HepG2 (cell line): ENCODE measurements around the gene MFSD2A. TPM values are rescaled to one million over a fixed set of nuclear protein-coding genes. Genes with fewer than 3 reads are reported as not detected.

ENCODE experiments used
- ATAC-seq: fragments of 200-7000 bp; cut with Tn5 transposase; 3 replicates; pipeline ENCODE4 v1.9.1; 2020; ENCODE audit warnings: mild to moderate bottlenecking, moderate library complexity
- BruUV-seq: library from RNA; stranded (reverse); fragments of 400-500 nt; replicated peaks from 2 replicates; lab custom pipeline; 2021; lab: Mats Ljungman, UMichigan
- CTCF ChIA-PET: fragments of 300-600 bp; formaldehyde crosslinking; extraction: SDS; loops from one replicate; lab custom pipeline; 2021; ENCODE audit warnings: low total read pairs, inconsistent platforms, low intra/inter-chr PET ratio; lab: Yijun Ruan, JAX
- POLR2A ChIA-PET: fragments of 350-600 bp; sonication (Branson Sonifier 250); formaldehyde crosslinking; loops from one replicate; lab custom pipeline; 2020; ENCODE audit warnings: antibody characterized with exemption, inconsistent platforms; lab: Yijun Ruan, JAX
- DNase-seq: peaks from one replicate; pipeline ENCODE4 v3.0.0-alpha.2; 2015; ENCODE audit warnings: low spot score
- FAIRE-seq: peaks from 3 replicates; lab custom pipeline; 2011; peaks lifted over from hg19 to GRCh38; lab: Jason Lieb, UNC
- H2AFZ ChIP-seq: one replicate; pipeline ENCODE4 v1.6.1; 2011; ENCODE audit warnings: low read length, inconsistent platforms
- H3K27ac ChIP-seq: fragments of 300-600 bp; 3 replicates; pipeline ENCODE4 v1.8.0; 2011; ENCODE audit warnings: mixed run types, mild to moderate bottlenecking, mixed read lengths, low read length, inconsistent platforms; ENCODE audit not compliant: insufficient read depth; ENCODE audit errors: extremely low read length
- H3K27me3 ChIP-seq, 2 experiments: fragments of 200-600 bp in 1 of 2; 2 replicates in 1 of 2; 3 replicates in 1 of 2; pipeline versions ENCODE4 v1.6.0 to v1.8.0; 2011; ENCODE audit warnings: low read length in 2 of 2, mild to moderate bottlenecking in 2 of 2, moderate library complexity in 2 of 2, inconsistent platforms in 1 of 2; ENCODE audit not compliant: insufficient read depth in 2 of 2, control insufficient read depth in 1 of 2
- H3K36me3 ChIP-seq, 2 experiments: fragments of 200-600 bp in 1 of 2; replicated peaks in 1 of 2; 2 replicates in 1 of 2; 3 replicates in 1 of 2; pipeline versions ENCODE4 v1.5.1 to v1.8.0; 2011; ENCODE audit warnings: low read length in 2 of 2, inconsistent platforms in 1 of 2; ENCODE audit not compliant: insufficient read depth in 2 of 2, control insufficient read depth in 1 of 2
- H3K4me1 ChIP-seq: 2 replicates; pipeline ENCODE4 v1.5.1; 2012; ENCODE audit warnings: low read length, inconsistent platforms; ENCODE audit not compliant: insufficient read depth
- H3K4me2 ChIP-seq: 2 replicates; pipeline ENCODE4 v1.6.0; 2011; ENCODE audit warnings: low read depth, low read length, inconsistent platforms
- H3K4me3 ChIP-seq, 3 experiments: fragments of 200-600 bp in 1 of 3; sonication (generic), shearing (Covaris generic) in 1 of 3; replicated peaks in 1 of 3; 2 replicates each; pipeline ENCODE4 v1.5.1; 2011 to 2016; ENCODE audit warnings: low read length in 3 of 3, inconsistent platforms in 2 of 3, low read depth in 2 of 3, mild to moderate bottlenecking in 2 of 3, control low read depth in 1 of 3, mixed read lengths in 1 of 3; ENCODE audit not compliant: insufficient read depth in 1 of 3
- H3K79me2 ChIP-seq: one replicate; pipeline ENCODE4 v1.6.1; 2011; ENCODE audit warnings: low read length, inconsistent platforms; ENCODE audit not compliant: insufficient read depth
- H3K9ac ChIP-seq: 2 replicates; pipeline ENCODE4 v1.6.0; 2011; ENCODE audit warnings: mild to moderate bottlenecking, low read depth, low read length, inconsistent platforms; ENCODE audit not compliant: insufficient read depth
- H3K9me3 ChIP-seq: 2 replicates; pipeline ENCODE4 v1.5.1; 2012; ENCODE audit warnings: mild to moderate bottlenecking, low read length
- H4K20me1 ChIP-seq: 2 replicates; pipeline ENCODE4 v1.6.0; 2011; ENCODE audit warnings: inconsistent platforms, mild to moderate bottlenecking, low read length, moderate library complexity; ENCODE audit not compliant: insufficient read depth
- AHR ChIP-seq: IDR thresholded peaks from 2 replicates; pipeline ENCODE4 v1.6.1; 2018; ENCODE audit warnings: missing genetic modification reagents, missing compliant biosample characterization
- CBX5 ChIP-seq: sonication (generic); formaldehyde crosslinking; IDR thresholded peaks from 2 replicates; pipeline ENCODE4 v1.4.0; 2020; ENCODE audit warnings: missing genetic modification reagents, borderline replicate concordance
- ETV5 ChIP-seq: IDR thresholded peaks from 2 replicates; pipeline ENCODE4 v1.6.1; 2018; ENCODE audit warnings: missing biosample characterization, missing genetic modification reagents, inconsistent platforms, borderline replicate concordance
- GPN1 ChIP-seq: sonication (generic); formaldehyde crosslinking; IDR thresholded peaks from 2 replicates; pipeline ENCODE4 v1.5.1; 2020; ENCODE audit warnings: missing genetic modification reagents, borderline replicate concordance
- IKZF4 ChIP-seq: sonication (generic); formaldehyde crosslinking; IDR thresholded peaks from 2 replicates; pipeline ENCODE4 v1.5.1; 2020; ENCODE audit warnings: borderline replicate concordance, mild to moderate bottlenecking, low read depth, missing genetic modification reagents; ENCODE audit errors: not compliant biosample characterization
- MAFK ChIP-seq, 2 experiments: IDR thresholded peaks in 1 of 2; conservative IDR thresholded peaks in 1 of 2; 2 replicates each; pipeline ENCODE4 v1.6.1; 2011; ENCODE audit warnings: improper control_type of control experiment in 2 of 2, low read length in 2 of 2
- MYC ChIP-seq: sonication (generic); formaldehyde crosslinking; IDR thresholded peaks from 2 replicates; pipeline ENCODE4 v1.9.0; 2021; ENCODE audit warnings: missing genetic modification reagents, borderline replicate concordance
- NCOA1 ChIP-seq: sonication (generic); formaldehyde crosslinking; IDR thresholded peaks from 2 replicates; pipeline ENCODE4 v1.9.0; 2021; ENCODE audit warnings: missing genetic modification reagents
- TCF7 ChIP-seq: sonication (generic); IDR thresholded peaks from 2 replicates; pipeline ENCODE4 v1.6.1; 2016; ENCODE audit warnings: antibody characterized with exemption, low read depth
- TOE1 ChIP-seq: sonication (generic); formaldehyde crosslinking; IDR thresholded peaks from 2 replicates; pipeline ENCODE4 v1.4.0; 2020; ENCODE audit warnings: mild to moderate bottlenecking, missing genetic modification reagents
- ZFP37 ChIP-seq: sonication (generic); formaldehyde crosslinking; IDR thresholded peaks from 2 replicates; pipeline ENCODE4 v1.4.0; 2020; ENCODE audit warnings: missing genetic modification reagents, borderline replicate concordance
- ZKSCAN5 ChIP-seq: sonication (generic); formaldehyde crosslinking; IDR thresholded peaks from 2 replicates; pipeline ENCODE4 v1.5.1; 2020; ENCODE audit warnings: mild to moderate bottlenecking, missing genetic modification reagents
- ZNF138 ChIP-seq: sonication (generic); formaldehyde crosslinking; IDR thresholded peaks from 2 replicates; pipeline ENCODE4 v1.5.0; 2020; ENCODE audit warnings: mild to moderate bottlenecking, low read depth, missing genetic modification reagents
- ZNF354B ChIP-seq: sonication (generic); formaldehyde crosslinking; IDR thresholded peaks from 2 replicates; pipeline ENCODE4 v1.8.0; 2022; ENCODE audit warnings: mild to moderate bottlenecking, missing genetic modification reagents
- ZNF713 ChIP-seq: sonication (generic); formaldehyde crosslinking; IDR thresholded peaks from 2 replicates; pipeline ENCODE4 v1.4.0; 2020; ENCODE audit warnings: mild to moderate bottlenecking, missing genetic modification reagents
- ZNF780A ChIP-seq: sonication (generic); formaldehyde crosslinking; IDR thresholded peaks from 2 replicates; pipeline ENCODE4 v1.8.0; 2022; ENCODE audit warnings: mild to moderate bottlenecking, missing genetic modification reagents, moderate library complexity
- ZNF883 ChIP-seq: sonication (generic); formaldehyde crosslinking; IDR thresholded peaks from 2 replicates; pipeline ENCODE4 v1.5.1; 2020; ENCODE audit warnings: mild to moderate bottlenecking, missing genetic modification reagents; ENCODE audit errors: not compliant biosample characterization
- ZNF891 ChIP-seq: sonication (generic); formaldehyde crosslinking; IDR thresholded peaks from 2 replicates; pipeline ENCODE4 v1.5.0; 2020; ENCODE audit warnings: mild to moderate bottlenecking, missing genetic modification reagents
- WGBS: methylation state at CpG from one replicate; pipeline ENCODE4 v1.1.6; 2017; ENCODE audit warnings: low lambda C conversion rate; 5-methylcytosine and 5-hydroxymethylcytosine counted together
- in situ Hi-C: cut with HindIII; loops from 2 replicates; pipeline ENCODE4 v1.10.0; 2017; ENCODE audit warnings: low pct_unique_long_range_greater_than_20kb; ENCODE audit not compliant: extremely low pct_ligation_motif_present
- intact Hi-C: fragments of 100-400 bp; cut with micrococcal nuclease; formaldehyde crosslinking; loops from one replicate; pipeline ENCODE4 v1.10.0; 2022; ENCODE audit not compliant: unreplicated experiment
- polyA plus RNA-seq, 8 experiments: library from polyadenylated mRNA; depleted of rRNA in 3 of 8; stranded (reverse) in 7 of 8; unstranded in 1 of 8; fragments of >200 nt; fragmentation: Illumina TruSeq in 4 of 8; extraction: Trizol in 4 of 8; gene quantifications; 2 replicates each; pipeline versions ENCODE4 v1.2.1 to v1.2.3, GENCODE V29; 2011 to 2016; ENCODE audit warnings: low read depth in 4 of 8, missing spikeins in 1 of 8, mixed read lengths in 1 of 8; ENCODE audit not compliant: insufficient read depth in 1 of 8
- total RNA-seq, 5 experiments: library from RNA; depleted of rRNA; stranded (reverse); fragments of >200 nt; fragmentation: Illumina TruSeq; extraction: Trizol; gene quantifications; 2 replicates each; pipeline ENCODE4 v1.2.3, GENCODE V29; 2016; ENCODE audit warnings: low read depth in 1 of 5
- TF ChIP-seq, protein P1 (sequence below): sonication (generic); formaldehyde crosslinking; IDR thresholded peaks from 2 replicates; pipeline ENCODE4 v1.8.1; 2023; ENCODE audit warnings: mild to moderate bottlenecking, moderate library complexity, missing genetic modification reagents

The MFSD2A gene
- total and polyA plus RNA-seq, 2 of the 13 experiments (the other 11 are each of a cell fraction or from before 2014, with no cell fraction given): 0.08 TPM; not detected in 1

DNA sequence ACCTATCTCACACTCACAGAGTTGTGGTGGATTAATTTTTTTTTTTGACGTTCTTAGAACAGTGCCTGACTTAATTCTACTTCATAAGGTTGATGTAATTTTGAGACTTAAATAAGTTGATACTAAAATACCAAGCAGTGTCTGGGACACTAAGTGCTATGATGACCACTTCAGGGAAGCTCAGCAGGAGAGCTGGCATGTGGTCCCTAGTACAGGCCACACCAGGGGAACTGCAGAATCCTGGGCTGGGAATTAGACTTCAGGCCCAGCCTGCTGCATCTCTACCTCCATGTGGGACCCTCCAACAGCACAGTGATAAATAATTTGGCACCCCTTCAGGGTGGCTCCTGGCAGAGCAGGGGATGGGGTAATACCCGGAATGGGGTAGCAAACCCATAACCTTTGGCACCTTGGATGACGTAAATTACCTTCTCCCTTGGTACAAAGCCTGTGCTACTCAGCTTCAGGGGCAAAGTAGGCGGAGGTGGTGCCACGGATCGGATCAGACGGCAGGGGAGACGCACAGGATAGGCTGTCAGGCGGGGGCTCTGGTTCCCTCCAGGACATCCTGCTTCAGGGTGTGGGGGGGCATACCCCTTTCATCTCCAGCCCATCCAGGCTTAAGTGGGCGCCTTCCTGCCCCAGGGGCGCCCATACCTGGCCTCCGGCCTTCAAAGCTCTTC lies 4.8 kb downstream of the MFSD2A start:
- no peak overlapping the region for H3K4me3 ChIP-seq
- peaks cover 13% of the 10 kb centered on the region for H3K4me1 ChIP-seq
- no peak for TF ChIP-seq IKZF4 (CRISPR knock-in tag)
- TF ChIP-seq ETV5 (CRISPR knock-in tag): no peak
- TF ChIP-seq ZNF713 (CRISPR knock-in tag): no peak
- TF ChIP-seq NCOA1 (CRISPR knock-in tag): no peak
- TF ChIP-seq, protein P1, sequence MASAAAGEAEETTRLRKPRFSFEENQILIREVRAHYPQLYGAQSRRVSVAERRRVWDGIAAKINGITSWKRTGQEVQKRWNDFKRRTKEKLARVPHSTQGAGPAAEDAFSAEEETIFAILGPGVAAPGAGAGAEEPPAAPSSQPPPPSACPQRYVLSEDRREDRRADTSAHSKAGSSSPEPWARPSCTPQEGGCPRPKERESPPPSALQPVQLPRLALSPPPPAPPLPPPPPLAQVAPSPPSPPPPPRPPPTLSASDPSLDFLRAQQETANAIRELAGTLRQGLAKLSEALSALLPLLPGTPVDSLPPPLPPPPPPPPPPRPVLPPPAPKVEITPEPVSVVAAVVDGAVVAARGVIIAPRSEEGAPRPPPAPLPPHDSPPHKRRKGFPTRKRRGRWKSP: no peak
- no peak for TF ChIP-seq TCF7
- TF ChIP-seq MAFK (conservative IDR thresholded peaks at IDR 0.05 in 1 of 2, IDR thresholded peaks at IDR 0.05 in 1 of 2; ENCODE audit: low read length in 2 of 2): no peak
- no peak for TF ChIP-seq ZNF780A (CRISPR knock-in tag)
- no peak for TF ChIP-seq TOE1 (CRISPR knock-in tag)
- TF ChIP-seq MYC (CRISPR knock-in tag): no peak
- no peak for TF ChIP-seq ZNF354B (CRISPR knock-in tag)
- no peak for TF ChIP-seq GPN1
- TF ChIP-seq ZNF138 (CRISPR knock-in tag): no peak
- TF ChIP-seq AHR (CRISPR knock-in tag): no peak
- no peak for TF ChIP-seq ZNF891
- TF ChIP-seq ZKSCAN5 (CRISPR knock-in tag): no peak
- no peak for TF ChIP-seq ZFP37 (CRISPR knock-in tag)
- TF ChIP-seq ZNF883 (CRISPR knock-in tag): no peak
- no peak for TF ChIP-seq CBX5
- peaks cover 3 to 24% of the 10 kb centered on the region in 2 experiments; a peak in 4 of 5 replicates for H3K27me3 ChIP-seq
- peaks cover 7% of the 10 kb centered on the region; the same call in 1 of the 2 replicates for H4K20me1 ChIP-seq
- H3K9ac ChIP-seq: no peak overlapping the region
- H3K79me2 ChIP-seq: no peaks in the 10 kb centered on the region
- no TSS peak for BruUV-seq
- no peaks in the 10 kb centered on the region for H3K36me3 ChIP-seq
- ChIA-PET POLR2A (no interaction called here), CTCF (no interaction called here)
- in situ Hi-C loops: no loop called here
- ATAC-seq: no peak
- 60% methylated on average over 12 of the region's 12 CpGs for WGBS
- FAIRE-seq: no peak
- no peak overlapping the region for H3K4me2 ChIP-seq
- no peak overlapping the region for H2AFZ ChIP-seq
- no peak overlapping the region for H3K27ac ChIP-seq
- H3K9me3 ChIP-seq: no peaks in the 10 kb centered on the region
- no peak for DNase-seq
- intact Hi-C loops: no loop called here
